SK-N-SH (cell line): Measurements from ENCODE around the gene AUTS2. TPM values are rescaled to one million over a fixed set of nuclear protein-coding genes. Genes with fewer than 3 reads are reported as not detected.

Source experiments
- CTCF ChIA-PET: fragments of 300-600, 350-600 bp; formaldehyde crosslinking; extraction: SDS; loops from one replicate; lab custom pipeline; 2021; lab: Yijun Ruan, JAX
- POLR2A ChIA-PET: fragments of 350-600 bp; sonication (Branson Sonifier 250); formaldehyde crosslinking; extraction: SDS; loops from one replicate; lab custom pipeline; 2020; ENCODE audit warnings: antibody characterized with exemption, inconsistent platforms; lab: Yijun Ruan, JAX
- DNase-seq: peaks from one replicate; pipeline ENCODE4 v3.0.0; 2012
- H2AFZ ChIP-seq: fragments of 200-600 bp; sonication (generic); 2 replicates; pipeline ENCODE4 v1.8.1; 2016; ENCODE audit warnings: antibody characterized with exemption, mild to moderate bottlenecking, low read depth
- H3F3A ChIP-seq: fragments of 200-600 bp; sonication (generic); replicated peaks from 2 replicates; pipeline ENCODE3; 2016; ENCODE audit warnings: antibody characterized with exemption, mild to moderate bottlenecking; ENCODE audit not compliant: insufficient read depth
- H3K27ac ChIP-seq, 2 experiments: fragments of 200-500 bp in 1 of 2; fragments of 200-600 bp in 1 of 2; sonication (Bioruptor generic) in 1 of 2; sonication (generic), shearing (Covaris generic) in 1 of 2; 2 replicates each; pipeline versions ENCODE4 v1.5.1 to v1.6.1; 2014 to 2016; ENCODE audit warnings: low read depth in 2 of 2, inconsistent platforms in 1 of 2, low read length in 1 of 2, mild to moderate bottlenecking in 1 of 2, mixed read lengths in 1 of 2
- H3K27me3 ChIP-seq: fragments of 200-600 bp; sonication (generic), shearing (Covaris generic); 2 replicates; pipeline ENCODE4 v1.6.1; 2016; ENCODE audit warnings: mixed run types; ENCODE audit not compliant: insufficient read depth
- H3K36me3 ChIP-seq, 2 experiments: fragments of 200-500 bp in 1 of 2; fragments of 200-600 bp in 1 of 2; sonication (Bioruptor generic) in 1 of 2; sonication (generic) in 1 of 2; replicated peaks in 1 of 2; 2 replicates each; pipeline versions ENCODE3 to v1.5.1; 2014 to 2016; ENCODE audit warnings: low read length in 1 of 2, mild to moderate bottlenecking in 1 of 2; ENCODE audit not compliant: insufficient read depth in 2 of 2, control insufficient read depth in 1 of 2
- H3K4me1 ChIP-seq, 2 experiments: fragments of 200-500 bp in 1 of 2; fragments of 200-600 bp in 1 of 2; sonication (Bioruptor generic) in 1 of 2; sonication (generic), shearing (Covaris generic) in 1 of 2; 2 replicates each; pipeline versions ENCODE4 v1.5.1 to v1.6.1; 2014 to 2016; ENCODE audit warnings: low read depth in 1 of 2, low read length in 1 of 2, mixed run types in 1 of 2; ENCODE audit not compliant: insufficient read depth in 2 of 2, control insufficient read depth in 1 of 2
- H3K4me2 ChIP-seq: fragments of 200-600 bp; sonication (generic), shearing (Covaris generic); 2 replicates; pipeline ENCODE4 v1.6.1; 2017; ENCODE audit warnings: mixed run types
- H3K4me3 ChIP-seq, 2 experiments: fragments of 200-500 bp in 1 of 2; fragments of 200-600 bp in 1 of 2; sonication (Bioruptor generic) in 1 of 2; sonication (generic), shearing (Covaris generic) in 1 of 2; 2 replicates each; pipeline versions ENCODE4 v1.5.1 to v1.8.1; 2014 to 2016; ENCODE audit warnings: low read depth in 2 of 2, inconsistent platforms in 1 of 2, low read length in 1 of 2, mild to moderate bottlenecking in 1 of 2, mixed read lengths in 1 of 2, moderate library complexity in 1 of 2
- H3K79me2 ChIP-seq: fragments of 200-600 bp; sonication (generic); 2 replicates; pipeline ENCODE4 v1.8.1; 2017; ENCODE audit warnings: mild to moderate bottlenecking; ENCODE audit not compliant: insufficient read depth
- H3K9ac ChIP-seq: fragments of 200-600 bp; sonication (generic); 2 replicates; pipeline ENCODE4 v1.6.1; 2017; ENCODE audit warnings: mixed run types
- H3K9me2 ChIP-seq: fragments of 200-600 bp; sonication (generic); 2 replicates; pipeline ENCODE4 v1.6.1; 2017; ENCODE audit warnings: mixed run types
- H3K9me3 ChIP-seq: fragments of 200-600 bp; sonication (generic); 2 replicates; pipeline ENCODE4 v1.6.1; 2017; ENCODE audit warnings: mixed run types, mild to moderate bottlenecking, moderate library complexity
- H4K20me1 ChIP-seq: fragments of 200-600 bp; sonication (generic); 2 replicates; pipeline ENCODE4 v1.6.1; 2017; ENCODE audit warnings: mild to moderate bottlenecking, mixed run types; ENCODE audit not compliant: insufficient read depth
- CHD2 ChIP-seq: fragments of 150-350 bp; IDR thresholded peaks from 2 replicates; pipeline ENCODE4 v1.6.1; 2018; ENCODE audit warnings: low read length; ENCODE audit not compliant: partially characterized antibody
- ELF1 ChIP-seq: IDR thresholded peaks from 2 replicates; pipeline ENCODE4 v1.4.0; 2012
- EP300 ChIP-seq, 2 experiments: IDR thresholded peaks; 2 replicates each; pipeline versions ENCODE4 v1.4.0 to v1.6.1; 2012; ENCODE audit warnings: borderline replicate concordance in 1 of 2, low read depth in 1 of 2, low read length in 1 of 2
- EZH2phosphoT487 ChIP-seq: fragments of 200-600 bp; sonication (generic); IDR thresholded peaks from 2 replicates; pipeline ENCODE4 v1.6.1; 2017; ENCODE audit warnings: low read depth, mixed run types, mild to moderate bottlenecking, antibody characterized with exemption, moderate library complexity, borderline replicate concordance
- FOSL2 ChIP-seq: IDR thresholded peaks from 2 replicates; pipeline ENCODE4 v1.4.0; 2012; ENCODE audit warnings: low read depth, mild to moderate bottlenecking, moderate library complexity, borderline replicate concordance
- FOXJ3 ChIP-seq: sonication (generic); formaldehyde crosslinking; IDR thresholded peaks from 2 replicates; pipeline ENCODE4 v1.5.1; 2020; ENCODE audit warnings: mild to moderate bottlenecking, missing genetic modification reagents
- FOXM1 ChIP-seq: IDR thresholded peaks from 2 replicates; pipeline ENCODE4 v1.4.0; 2012; ENCODE audit warnings: low read depth, mild to moderate bottlenecking
- GABPA ChIP-seq: IDR thresholded peaks from 2 replicates; pipeline ENCODE4 v1.4.0; 2012; ENCODE audit warnings: low read depth, mild to moderate bottlenecking
- GATA2 ChIP-seq: sonication (generic); formaldehyde crosslinking; IDR thresholded peaks from 2 replicates; pipeline ENCODE4 v1.5.0; 2020; ENCODE audit warnings: mild to moderate bottlenecking, missing genetic modification reagents
- JUND ChIP-seq: IDR thresholded peaks from 2 replicates; pipeline ENCODE4 v1.4.0; 2012
- NRF1 ChIP-seq: IDR thresholded peaks from 2 replicates; pipeline ENCODE4 v1.6.1; 2012; ENCODE audit warnings: low read depth, mild to moderate bottlenecking, low read length
- POLR2AphosphoS5 ChIP-seq: IDR thresholded peaks from 2 replicates; pipeline ENCODE4 v1.6.1; 2012; ENCODE audit warnings: low read depth, low read length
- RAD21 ChIP-seq: IDR thresholded peaks from 2 replicates; pipeline ENCODE4 v1.6.1; 2012; ENCODE audit warnings: mild to moderate bottlenecking, low read length
- RCOR1 ChIP-seq: fragments of 150-350 bp; IDR thresholded peaks from 2 replicates; pipeline ENCODE4 v1.6.1; 2017; ENCODE audit warnings: antibody characterized with exemption, low read length
- RFX5 ChIP-seq: IDR thresholded peaks from 2 replicates; pipeline ENCODE4 v1.6.1; 2012; ENCODE audit warnings: mild to moderate bottlenecking, improper control_type of control experiment, low read length
- SIN3A ChIP-seq: IDR thresholded peaks from 2 replicates; pipeline ENCODE4 v1.6.1; 2012; ENCODE audit warnings: low read depth, mild to moderate bottlenecking, low read length, moderate library complexity, borderline replicate concordance
- SMC3 ChIP-seq: IDR thresholded peaks from 2 replicates; pipeline ENCODE4 v1.6.1; 2012; ENCODE audit warnings: low read depth, low read length, improper control_type of control experiment
- TAF1 ChIP-seq: IDR thresholded peaks from 2 replicates; pipeline ENCODE4 v1.6.1; 2012; ENCODE audit warnings: low read depth, mild to moderate bottlenecking, low read length, moderate library complexity, borderline replicate concordance
- TEAD4 ChIP-seq: IDR thresholded peaks from 2 replicates; pipeline ENCODE4 v1.4.0; 2012; ENCODE audit warnings: mild to moderate bottlenecking, borderline replicate concordance; ENCODE audit not compliant: insufficient read depth
- YY1 ChIP-seq: IDR thresholded peaks from 2 replicates; pipeline ENCODE4 v1.4.0; 2012; ENCODE audit warnings: low read depth, mild to moderate bottlenecking
- whole genome bisulfite sequencing: methylation state at CpG from one replicate; pipeline ENCODE4 v1.1.6; 2017; ENCODE audit warnings: low lambda C conversion rate; 5-methylcytosine and 5-hydroxymethylcytosine counted together
- polyA plus RNA-seq, 3 experiments: library from polyadenylated mRNA; depleted of rRNA; stranded (reverse); fragments of >200 nt; gene quantifications; 2 replicates each; pipeline ENCODE4 v1.2.3, GENCODE V29; 2012
- TF ChIP-seq, protein P1 (sequence below): IDR thresholded peaks from 2 replicates; pipeline ENCODE4 v1.4.0; 2012; ENCODE audit warnings: low read depth
- TF ChIP-seq, protein P2 (sequence below): IDR thresholded peaks from 2 replicates; pipeline ENCODE4 v1.4.0; 2012; ENCODE audit warnings: low read depth, borderline replicate concordance
- TF ChIP-seq, protein P3 (sequence below): fragments of 150-350 bp; IDR thresholded peaks from 2 replicates; pipeline ENCODE4 v1.6.1; 2016; ENCODE audit warnings: mild to moderate bottlenecking, low read depth, low read length
- TF ChIP-seq, protein P4 (sequence below): IDR thresholded peaks from 2 replicates; pipeline ENCODE4; 2012
- TF ChIP-seq, protein P5 (sequence below): fragments of 150-350 bp; IDR thresholded peaks from 2 replicates; pipeline ENCODE4 v1.6.1; 2017; ENCODE audit warnings: antibody characterized with exemption, low read length, low read depth, borderline replicate concordance

AUTS2 gene
- polyA plus RNA-seq, 1 of the 3 experiments (the other 2 are of a cell fraction) = 15.6 TPM

DNA sequence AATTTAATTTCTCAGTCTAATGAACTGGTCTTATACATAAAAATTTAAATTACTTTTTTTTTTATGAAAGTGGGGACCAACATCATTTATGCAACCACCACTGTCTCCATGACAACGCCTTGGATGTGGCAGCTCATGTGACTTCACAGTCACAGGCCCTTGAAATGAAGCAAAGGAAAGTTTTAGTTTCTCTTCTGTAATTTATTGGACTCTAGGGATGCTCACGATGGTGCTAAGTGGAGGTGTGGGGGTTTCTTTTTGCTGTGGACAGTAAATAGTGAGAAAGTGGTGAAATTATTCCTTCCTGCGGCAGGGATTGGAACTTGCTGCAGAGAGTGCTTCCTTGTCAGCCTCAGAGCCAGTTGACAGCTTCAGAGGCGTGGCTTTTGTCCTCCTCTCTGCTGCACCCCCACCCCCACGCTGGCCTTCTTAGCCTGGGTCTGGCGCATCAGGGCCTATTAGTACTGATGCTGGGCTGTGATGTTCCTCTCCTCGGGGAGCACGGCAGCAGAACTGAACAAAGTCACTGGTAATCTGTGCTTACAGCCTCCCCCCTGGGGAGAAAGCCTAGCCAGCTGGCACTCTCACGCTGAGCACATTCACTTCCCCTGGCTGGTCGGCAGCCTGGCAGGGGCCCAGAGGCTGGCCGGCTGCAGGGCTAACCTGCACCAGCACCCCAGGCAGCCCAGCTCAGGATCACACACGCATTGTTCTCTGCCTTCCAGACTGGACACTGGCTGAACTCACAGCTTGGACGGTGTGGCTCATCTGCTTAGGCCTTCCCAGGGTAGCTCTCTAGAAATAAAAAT is 1016.2 kb downstream of the AUTS2 start (continued):
- TF ChIP-seq, protein P1, sequence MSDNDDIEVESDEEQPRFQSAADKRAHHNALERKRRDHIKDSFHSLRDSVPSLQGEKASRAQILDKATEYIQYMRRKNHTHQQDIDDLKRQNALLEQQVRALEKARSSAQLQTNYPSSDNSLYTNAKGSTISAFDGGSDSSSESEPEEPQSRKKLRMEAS = peak; percentile 80; the same call in 1 of the 2 replicates
- TF ChIP-seq SIN3A = peak; percentile 55; the same call in 1 of the 2 replicates
- TF ChIP-seq NRF1 = no peak
- TF ChIP-seq, protein P2, sequence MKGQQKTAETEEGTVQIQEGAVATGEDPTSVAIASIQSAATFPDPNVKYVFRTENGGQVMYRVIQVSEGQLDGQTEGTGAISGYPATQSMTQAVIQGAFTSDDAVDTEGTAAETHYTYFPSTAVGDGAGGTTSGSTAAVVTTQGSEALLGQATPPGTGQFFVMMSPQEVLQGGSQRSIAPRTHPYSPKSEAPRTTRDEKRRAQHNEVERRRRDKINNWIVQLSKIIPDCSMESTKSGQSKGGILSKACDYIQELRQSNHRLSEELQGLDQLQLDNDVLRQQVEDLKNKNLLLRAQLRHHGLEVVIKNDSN = peak; percentile 23; the same call in 1 of the 2 replicates
- peak; percentile 71 to 75; a peak in 3 of 4 replicates for TF ChIP-seq EP300 (IDR thresholded peaks at IDR 0.05; ENCODE audit: borderline replicate concordance in 1 of 2, low read depth in 1 of 2, low read length in 1 of 2)
- TF ChIP-seq EZH2phosphoT487 = no peak
- TF ChIP-seq FOSL2 = peak; percentile 31; the same call in 1 of the 2 replicates
- TF ChIP-seq GABPA = no peak
- TF ChIP-seq YY1 = no peak
- no peak for TF ChIP-seq FOXM1
- no peak for TF ChIP-seq ELF1
- TF ChIP-seq TEAD4 = 0 out of 2 replicates have a peak, but pooled peaks have one; percentile 43

DNA sequence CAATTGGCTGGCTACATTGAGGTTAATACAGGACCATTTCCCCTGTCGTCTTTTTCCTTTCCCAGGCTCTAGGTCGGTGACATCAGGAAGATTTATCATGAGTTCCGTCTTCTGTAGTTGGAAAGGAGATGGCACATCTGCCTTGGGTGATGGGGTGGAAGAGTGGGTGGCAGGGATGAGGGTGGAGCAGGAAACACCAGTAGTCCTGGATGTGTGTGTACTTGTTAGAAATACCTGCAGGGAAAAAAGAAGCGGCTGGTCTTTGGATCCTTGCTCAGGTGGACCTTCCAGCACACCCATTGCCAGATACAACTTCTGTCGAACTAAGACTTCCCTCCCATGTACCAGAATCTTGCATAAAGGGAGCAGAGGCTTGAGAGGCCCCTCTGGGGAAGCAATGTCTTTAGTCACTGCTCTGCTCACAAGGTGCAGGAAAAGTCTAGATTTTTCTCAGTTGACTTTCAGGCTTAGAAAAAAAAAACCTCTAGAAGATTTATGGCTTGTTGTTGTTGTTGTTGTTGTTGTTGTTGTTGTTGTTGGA is 1016.9 kb downstream of the AUTS2 start:
- Histone ChIP-seq H3K4me3 (no peak overlapping the region), H3K4me2 (peak overlapping the region; percentile 68), H3K36me3 (no peaks in the 10 kb centered on the region), H3K9me3 (no peaks in the 10 kb centered on the region), H3K79me2 (no peaks in the 10 kb centered on the region), H3K9ac (no peak overlapping the region), H3K9me2 (no peaks in the 10 kb centered on the region), H3K27ac (peak overlapping the region; percentile 54 to 91), H3F3A (peaks cover 4% of the 10 kb centered on the region), H3K4me1 (peaks cover 0 to 40% of the 10 kb centered on the region in 2 experiments; a peak in 3 of 4 replicates), H3K27me3 (no peaks in the 10 kb centered on the region)
- peak; percentile 44 for DNase-seq
- ChIA-PET CTCF (interaction anchor here (1.4 kb wide), 2 partner anchors 30 to 83 kb away, joined by 3 to 4 read pairs; no protein-coding TSS in a partner anchor), POLR2A (interaction anchor here (1.2 to 1.7 kb wide), 3 partner anchors 39 to 81 kb away, joined by 3 to 6 read pairs (median 5); no protein-coding TSS in a partner anchor)
- WGBS = 64% methylated on average over 5 of the region's 5 CpGs
- TF ChIP-seq, protein P3, sequence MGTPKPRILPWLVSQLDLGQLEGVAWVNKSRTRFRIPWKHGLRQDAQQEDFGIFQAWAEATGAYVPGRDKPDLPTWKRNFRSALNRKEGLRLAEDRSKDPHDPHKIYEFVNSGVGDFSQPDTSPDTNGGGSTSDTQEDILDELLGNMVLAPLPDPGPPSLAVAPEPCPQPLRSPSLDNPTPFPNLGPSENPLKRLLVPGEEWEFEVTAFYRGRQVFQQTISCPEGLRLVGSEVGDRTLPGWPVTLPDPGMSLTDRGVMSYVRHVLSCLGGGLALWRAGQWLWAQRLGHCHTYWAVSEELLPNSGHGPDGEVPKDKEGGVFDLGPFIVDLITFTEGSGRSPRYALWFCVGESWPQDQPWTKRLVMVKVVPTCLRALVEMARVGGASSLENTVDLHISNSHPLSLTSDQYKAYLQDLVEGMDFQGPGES = no peak
- TF ChIP-seq SMC3 (no peak), TAF1 (no peak), GATA2 (CRISPR knock-in tag) (no peak), RCOR1 (no peak), CHD2 (no peak), RFX5 (no peak), FOXM1 (no peak), RAD21 (no peak), JUND (no peak), EZH2phosphoT487 (no peak), GABPA (no peak), POLR2AphosphoS5 (no peak), FOXJ3 (CRISPR knock-in tag) (no peak), FOSL2 (no peak), TEAD4 (no peak), NRF1 (no peak)
- TF ChIP-seq, protein P4, sequence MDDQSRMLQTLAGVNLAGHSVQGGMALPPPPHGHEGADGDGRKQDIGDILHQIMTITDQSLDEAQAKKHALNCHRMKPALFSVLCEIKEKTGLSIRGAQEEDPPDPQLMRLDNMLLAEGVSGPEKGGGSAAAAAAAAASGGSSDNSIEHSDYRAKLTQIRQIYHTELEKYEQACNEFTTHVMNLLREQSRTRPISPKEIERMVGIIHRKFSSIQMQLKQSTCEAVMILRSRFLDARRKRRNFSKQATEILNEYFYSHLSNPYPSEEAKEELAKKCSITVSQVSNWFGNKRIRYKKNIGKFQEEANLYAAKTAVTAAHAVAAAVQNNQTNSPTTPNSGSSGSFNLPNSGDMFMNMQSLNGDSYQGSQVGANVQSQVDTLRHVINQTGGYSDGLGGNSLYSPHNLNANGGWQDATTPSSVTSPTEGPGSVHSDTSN = no peak
- TF ChIP-seq, protein P5, sequence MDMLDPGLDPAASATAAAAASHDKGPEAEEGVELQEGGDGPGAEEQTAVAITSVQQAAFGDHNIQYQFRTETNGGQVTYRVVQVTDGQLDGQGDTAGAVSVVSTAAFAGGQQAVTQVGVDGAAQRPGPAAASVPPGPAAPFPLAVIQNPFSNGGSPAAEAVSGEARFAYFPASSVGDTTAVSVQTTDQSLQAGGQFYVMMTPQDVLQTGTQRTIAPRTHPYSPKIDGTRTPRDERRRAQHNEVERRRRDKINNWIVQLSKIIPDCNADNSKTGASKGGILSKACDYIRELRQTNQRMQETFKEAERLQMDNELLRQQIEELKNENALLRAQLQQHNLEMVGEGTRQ = no peak
- TF ChIP-seq, all 33 proteins: peak for 0
- no peak overlapping the region for H2AFZ ChIP-seq
- no peaks in the 10 kb centered on the region for H4K20me1 ChIP-seq
